Measurements from ENCODE around the gene KRT27. TPM values are rescaled to one million over a fixed set of nuclear protein-coding genes. Genes with fewer than 3 reads are reported as not detected.
"Not testable (repeated sequence)": the region's sequence is repeated elsewhere in the genome, so short reads cannot be mapped to it uniquely, and the experiment has no call there.

KRT27 gene
- total RNA-seq, 2 donors from 2014 or later: not detected

GRCh38 chr17:40753804-40754203 lies 28.5 kb downstream of the KRT27 start:
- ATAC-seq (replicated peaks): no peak
- H3K9me3 Mint-ChIP-seq: no peaks in the 10 kb centered on the region
- no peak overlapping the region for H3K27ac Mint-ChIP-seq
- no peak overlapping the region for H3K4me3 Mint-ChIP-seq
- no peaks in the 10 kb centered on the region for H3K4me1 Mint-ChIP-seq
- no peaks in the 10 kb centered on the region for H3K36me3 Mint-ChIP-seq (ENCODE audit: low read depth)
- peaks cover 30% of the 10 kb centered on the region for H3K27me3 Mint-ChIP-seq

DNA sequence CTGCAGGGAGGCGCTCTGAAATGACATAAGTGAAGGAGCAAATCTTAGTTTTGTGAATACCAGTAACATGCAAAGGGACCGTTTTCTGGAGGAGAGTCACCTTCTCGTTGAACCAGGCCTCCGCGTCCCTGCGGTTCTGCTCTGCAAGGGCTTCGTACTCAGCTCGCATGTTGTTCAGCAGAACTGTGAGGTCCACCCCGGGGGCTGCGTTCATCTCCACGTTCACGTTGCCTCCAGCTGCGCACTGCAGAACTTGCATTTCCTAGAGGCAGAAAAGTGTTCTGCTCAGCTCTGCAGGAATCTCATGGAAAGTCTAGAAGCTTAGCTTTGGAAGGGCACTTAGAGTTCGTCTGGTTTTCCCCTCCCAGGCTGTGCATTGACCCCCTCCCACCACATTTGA lies 31.3 kb downstream of the KRT27 start:
- Mint-ChIP-seq H3K9me3 (no peaks in the 10 kb centered on the region), H3K36me3 (ENCODE audit: low read depth) (no peaks in the 10 kb centered on the region), H3K4me1 (no peaks in the 10 kb centered on the region), H3K27ac (no peak overlapping the region), H3K4me3 (no peak overlapping the region), H3K27me3 (peaks cover 27% of the 10 kb centered on the region)
- ATAC-seq (replicated peaks): no peak

- no peaks in the 10 kb centered on the region for H3K9me3 Mint-ChIP-seq
- no peaks in the 10 kb centered on the region for H3K36me3 Mint-ChIP-seq (ENCODE audit: low read depth)
- peaks cover 31% of the 10 kb centered on the region for H3K27me3 Mint-ChIP-seq
- ATAC-seq (replicated peaks): no peak
- H3K27ac Mint-ChIP-seq: no peak overlapping the region
- H3K4me1 Mint-ChIP-seq: no peaks in the 10 kb centered on the region
- no peak overlapping the region for H3K4me3 Mint-ChIP-seq
These were observed 32.0 kb downstream of the KRT27 start for GRCh38 chr17:40750391-40750790.

DNA sequence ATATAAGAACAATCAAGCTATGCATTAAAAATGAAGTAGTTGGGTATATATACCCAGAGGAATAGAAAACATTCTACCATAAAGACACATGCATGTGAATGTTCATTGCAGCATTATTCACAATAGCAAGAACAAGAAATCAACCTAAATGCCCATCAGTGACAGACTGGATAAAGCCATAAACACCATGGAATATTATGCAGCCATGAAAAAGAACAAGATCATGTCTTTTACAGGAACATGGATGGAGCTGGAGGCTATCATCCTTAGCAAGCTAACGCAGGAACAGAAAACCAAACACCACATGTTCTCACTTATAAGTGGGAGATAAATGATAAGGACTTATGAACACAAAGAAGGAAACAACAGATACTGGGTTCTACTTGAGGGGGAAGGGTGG lies 33.7 kb downstream of the KRT27 start:
- peaks cover 38% of the 10 kb centered on the region for H3K27me3 Mint-ChIP-seq
- not testable (repeated sequence) for H3K4me3 Mint-ChIP-seq

GRCh38 chr17:40738553-40738952 lies 43.8 kb downstream of the KRT27 start:
- ATAC-seq (replicated peaks): no peak
- no peak overlapping the region for H3K27ac Mint-ChIP-seq
- no peaks in the 10 kb centered on the region for H3K4me1 Mint-ChIP-seq
- H3K27me3 Mint-ChIP-seq: peaks cover 33% of the 10 kb centered on the region
- H3K36me3 Mint-ChIP-seq (ENCODE audit: low read depth): no peaks in the 10 kb centered on the region
- no peak overlapping the region for H3K4me3 Mint-ChIP-seq
- peaks cover 4% of the 10 kb centered on the region for H3K9me3 Mint-ChIP-seq

More for the DNA sequence above, 33.7 kb downstream of the KRT27 start:
- H3K36me3 Mint-ChIP-seq (ENCODE audit: low read depth); H3K9me3 Mint-ChIP-seq; H3K4me1 Mint-ChIP-seq; H3K27ac Mint-ChIP-seq; ATAC-seq (replicated peaks): not testable (repeated sequence)

GRCh38 chr17:40735016-40735415 lies 47.3 kb downstream of the KRT27 start:
- H3K4me3 Mint-ChIP-seq: no peak overlapping the region
- H3K27me3 Mint-ChIP-seq: peaks cover 33% of the 10 kb centered on the region
- no peaks in the 10 kb centered on the region for H3K4me1 Mint-ChIP-seq
- no peaks in the 10 kb centered on the region for H3K9me3 Mint-ChIP-seq
- H3K27ac Mint-ChIP-seq: no peak overlapping the region
- H3K36me3 Mint-ChIP-seq (ENCODE audit: low read depth): no peaks in the 10 kb centered on the region
- no peak for ATAC-seq (replicated peaks)

GRCh38 chr17:40734018-40734417 lies 48.3 kb downstream of the KRT27 start:
- Mint-ChIP-seq H3K27me3 (peaks cover 32% of the 10 kb centered on the region), H3K4me3 (no peak overlapping the region), H3K36me3 (ENCODE audit: low read depth) (no peaks in the 10 kb centered on the region), H3K27ac (no peak overlapping the region), H3K9me3 (no peaks in the 10 kb centered on the region), H3K4me1 (no peaks in the 10 kb centered on the region)
- no peak for ATAC-seq (replicated peaks)

- Mint-ChIP-seq H3K9me3 (no peaks in the 10 kb centered on the region), H3K4me3 (no peak overlapping the region), H3K27me3 (peaks cover 25% of the 10 kb centered on the region), H3K36me3 (ENCODE audit: low read depth) (no peaks in the 10 kb centered on the region), H3K27ac (no peak overlapping the region), H3K4me1 (no peaks in the 10 kb centered on the region)
- ATAC-seq (replicated peaks): no peak
These were observed 51.4 kb downstream of the KRT27 start for GRCh38 chr17:40730970-40731369.

DNA sequence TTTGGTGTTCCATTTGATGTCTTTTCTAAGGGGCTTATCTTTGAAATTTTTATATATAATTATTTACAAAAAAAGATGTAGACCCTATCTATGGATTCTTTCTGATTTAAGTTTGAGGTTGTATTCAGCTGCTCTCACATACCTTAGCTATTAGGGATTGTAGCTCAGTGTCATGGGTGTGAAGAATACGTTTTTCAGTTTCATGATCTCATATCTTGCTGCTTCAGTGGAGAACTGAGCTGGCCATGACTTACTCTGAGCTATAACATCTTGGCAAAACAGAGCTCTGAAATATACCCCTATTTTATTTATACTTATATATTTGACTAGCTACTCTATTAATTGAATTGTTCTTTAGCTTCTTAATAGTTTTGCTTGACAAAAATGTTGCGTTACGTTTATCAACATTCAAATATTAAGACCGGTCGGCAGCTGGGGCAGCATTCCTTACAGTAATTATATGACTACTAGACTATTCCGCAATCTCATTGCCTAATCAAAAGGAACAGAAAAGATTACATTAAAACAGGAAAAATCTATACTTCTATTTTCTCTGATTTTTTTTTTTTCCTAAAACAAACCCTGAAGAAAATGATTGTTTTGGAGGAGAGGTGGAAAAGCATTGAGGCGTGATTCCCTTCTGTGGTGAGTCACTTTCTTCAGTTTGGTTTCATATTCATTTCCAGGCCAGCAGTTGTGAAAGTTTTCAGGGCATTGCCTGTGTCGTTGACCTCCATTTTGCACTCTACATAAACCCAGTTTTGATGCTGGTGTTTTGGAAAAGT lies 54.7 kb downstream of the KRT27 start:
- H3K9me3 Mint-ChIP-seq: no peaks in the 10 kb centered on the region
- ATAC-seq (replicated peaks): no peak
- H3K4me1 Mint-ChIP-seq: no peaks in the 10 kb centered on the region
- H3K4me3 Mint-ChIP-seq: no peak overlapping the region
- no peak overlapping the region for H3K27ac Mint-ChIP-seq
- peaks cover 22% of the 10 kb centered on the region for H3K27me3 Mint-ChIP-seq
- H3K36me3 Mint-ChIP-seq (ENCODE audit: low read depth): no peaks in the 10 kb centered on the region

DNA sequence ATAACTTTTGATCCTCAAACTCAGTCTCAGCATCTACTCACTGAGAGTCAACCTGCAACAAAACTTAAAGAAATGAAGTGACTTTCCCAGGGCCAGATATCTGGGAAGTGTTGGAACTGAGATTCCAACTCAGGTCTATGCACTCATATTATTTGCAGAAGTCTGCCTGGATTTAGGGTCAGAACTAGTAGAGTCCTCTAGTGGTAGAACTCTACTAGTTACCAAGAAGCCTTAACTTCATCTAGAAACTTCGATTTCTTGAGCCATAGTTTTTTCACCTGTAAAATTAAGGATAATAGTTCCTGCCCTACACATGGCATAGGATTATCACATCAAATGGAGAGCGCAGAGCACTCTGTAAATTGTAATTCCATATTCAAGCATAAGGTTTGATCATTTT lies 55.4 kb downstream of the KRT27 start:
- Mint-ChIP-seq H3K4me3 (no peak overlapping the region), H3K36me3 (ENCODE audit: low read depth) (no peaks in the 10 kb centered on the region), H3K9me3 (no peaks in the 10 kb centered on the region), H3K27ac (no peak overlapping the region), H3K4me1 (no peaks in the 10 kb centered on the region), H3K27me3 (peaks cover 17% of the 10 kb centered on the region)
- ATAC-seq (replicated peaks): no peak

Other genes starting within 250 kb of the KRT27 start
- 100 to 1,000 TPM; 140 to 304 TPM for gene CCR7, start 217.1 kb downstream of the KRT27 start, total RNA-seq
- 10 to 100 TPM; 82.1 to 85.5 TPM for gene SMARCE1, start 134.7 kb downstream of the KRT27 start, total RNA-seq
- not detected for gene KRT222, start 117.4 kb downstream of the KRT27 start, total RNA-seq
- gene KRT24, start 78.8 kb downstream of the KRT27 start, total RNA-seq: not detected
- not detected for gene KRT25, start 27.2 kb downstream of the KRT27 start, total RNA-seq
- not detected for gene KRT26, start 10.3 kb downstream of the KRT27 start, total RNA-seq
- gene KRT28, start 17.4 kb upstream of the KRT27 start, total RNA-seq: not detected
- 10 to 100 TPM; 29.0 to 45.9 TPM for gene KRT10, start 40.1 kb upstream of the KRT27 start, total RNA-seq
- gene KRT12, start 84.7 kb upstream of the KRT27 start, total RNA-seq: not detected
- gene KRT20, start 102.7 kb upstream of the KRT27 start, total RNA-seq: not detected
- gene KRT23, start 155.1 kb upstream of the KRT27 start, total RNA-seq: under 1 TPM in 1 of 2 donors, not detected in 1; 0.50 TPM
- gene KRT39, start 184.4 kb upstream of the KRT27 start, total RNA-seq: not detected
- gene KRT40, start 201.8 kb upstream of the KRT27 start, total RNA-seq: not detected
- not detected for gene KRTAP3-3, start 211.6 kb upstream of the KRT27 start, total RNA-seq
- not detected for gene KRTAP3-2, start 217.4 kb upstream of the KRT27 start, total RNA-seq
- gene KRTAP3-1, start 226.6 kb upstream of the KRT27 start, total RNA-seq: not detected
- not detected for gene KRTAP1-5, start 244.7 kb upstream of the KRT27 start, total RNA-seq
- not detected for gene KRTAP1-4, start 247.6 kb upstream of the KRT27 start, total RNA-seq